Measurements from ENCODE around the gene ITGBL1. TPM values are rescaled to one million over a fixed set of nuclear protein-coding genes. Genes with fewer than 3 reads are reported as not detected.

Gene ITGBL1
- total RNA-seq, 1 experiment from 2014 or later, result 37.1 TPM

DNA sequence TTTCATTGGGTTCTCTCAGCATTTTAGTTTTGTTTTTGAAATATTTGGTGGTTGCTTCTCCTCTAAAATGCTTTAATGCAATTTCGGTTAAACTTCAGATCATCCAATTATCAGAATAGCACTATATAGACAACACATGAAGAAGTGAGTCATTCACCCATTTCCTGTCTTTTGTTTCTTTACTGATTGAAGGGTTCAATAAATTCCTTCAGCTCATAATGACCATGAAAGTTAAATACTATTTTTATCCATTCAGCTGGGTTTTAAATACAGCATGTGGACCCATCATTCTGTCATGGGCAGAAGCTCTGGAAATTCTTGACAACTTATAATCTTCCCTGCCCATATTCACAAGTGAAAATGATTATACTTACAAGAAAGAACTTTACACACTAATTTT is 187.2 kb downstream of the ITGBL1 start:
- Histone ChIP-seq H4K20me1 (ENCODE audit: low read length) (no peaks in the 10 kb centered on the region), H3K4me2 (ENCODE audit: low read length) (peak overlapping the region; percentile 63), H2AFZ (ENCODE audit: low read length) (no peak overlapping the region), H3K27me3 (ENCODE audit: low read length) (no peaks in the 10 kb centered on the region), H3K36me3 (ENCODE audit: low read depth, low read length) (no peaks in the 10 kb centered on the region), H3K27ac (ENCODE audit: low read length) (peak overlapping the region; percentile 44), H3K79me2 (ENCODE audit: low read length) (peaks cover 7% of the 10 kb centered on the region; the same call in 1 of the 2 replicates), H3K4me3 (ENCODE audit: low read length) (0 out of 2 replicates have a peak overlapping the region, but pooled peaks have one; percentile 23), H3K9me2 (replicated peaks; ENCODE audit: low read length) (no peaks in the 10 kb centered on the region), H3K4me1 (ENCODE audit: insufficient read depth, low read length) (peaks cover 36% of the 10 kb centered on the region), H3K9me3 (ENCODE audit: low read length) (no peaks in the 10 kb centered on the region), H3K9ac (ENCODE audit: low read length) (no peak overlapping the region), H3F3A (ENCODE audit: low read length, unreplicated experiment) (no peaks in the 10 kb centered on the region)
- CTCF ChIA-PET, result no interaction called here
- POLR2A ChIA-PET (ENCODE audit: unreplicated experiment), result no interaction called here
- intact Hi-C loops (cut with micrococcal nuclease), result loop anchor here (2.0 to 5.0 kb wide), 2 partner anchors 69 to 127 kb away; no protein-coding TSS in a partner anchor
- no peak for ATAC-seq
- TF ChIP-seq EZH2 (IDR thresholded peaks at IDR 0.05; ENCODE audit: low read length, unreplicated experiment) (no peak), EZH2phosphoT487 (IDR thresholded peaks at IDR 0.05; ENCODE audit: borderline replicate concordance, low read length) (no peak)
- TF ChIP-seq, protein P1, sequence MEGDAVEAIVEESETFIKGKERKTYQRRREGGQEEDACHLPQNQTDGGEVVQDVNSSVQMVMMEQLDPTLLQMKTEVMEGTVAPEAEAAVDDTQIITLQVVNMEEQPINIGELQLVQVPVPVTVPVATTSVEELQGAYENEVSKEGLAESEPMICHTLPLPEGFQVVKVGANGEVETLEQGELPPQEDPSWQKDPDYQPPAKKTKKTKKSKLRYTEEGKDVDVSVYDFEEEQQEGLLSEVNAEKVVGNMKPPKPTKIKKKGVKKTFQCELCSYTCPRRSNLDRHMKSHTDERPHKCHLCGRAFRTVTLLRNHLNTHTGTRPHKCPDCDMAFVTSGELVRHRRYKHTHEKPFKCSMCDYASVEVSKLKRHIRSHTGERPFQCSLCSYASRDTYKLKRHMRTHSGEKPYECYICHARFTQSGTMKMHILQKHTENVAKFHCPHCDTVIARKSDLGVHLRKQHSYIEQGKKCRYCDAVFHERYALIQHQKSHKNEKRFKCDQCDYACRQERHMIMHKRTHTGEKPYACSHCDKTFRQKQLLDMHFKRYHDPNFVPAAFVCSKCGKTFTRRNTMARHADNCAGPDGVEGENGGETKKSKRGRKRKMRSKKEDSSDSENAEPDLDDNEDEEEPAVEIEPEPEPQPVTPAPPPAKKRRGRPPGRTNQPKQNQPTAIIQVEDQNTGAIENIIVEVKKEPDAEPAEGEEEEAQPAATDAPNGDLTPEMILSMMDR (conservative IDR thresholded peaks at IDR 0.05; ENCODE audit: low read depth, low read length), result no peak
- no peak for DNase-seq
- TSS peak; percentile 40 for BruUV-seq (replicated peaks)

DNA sequence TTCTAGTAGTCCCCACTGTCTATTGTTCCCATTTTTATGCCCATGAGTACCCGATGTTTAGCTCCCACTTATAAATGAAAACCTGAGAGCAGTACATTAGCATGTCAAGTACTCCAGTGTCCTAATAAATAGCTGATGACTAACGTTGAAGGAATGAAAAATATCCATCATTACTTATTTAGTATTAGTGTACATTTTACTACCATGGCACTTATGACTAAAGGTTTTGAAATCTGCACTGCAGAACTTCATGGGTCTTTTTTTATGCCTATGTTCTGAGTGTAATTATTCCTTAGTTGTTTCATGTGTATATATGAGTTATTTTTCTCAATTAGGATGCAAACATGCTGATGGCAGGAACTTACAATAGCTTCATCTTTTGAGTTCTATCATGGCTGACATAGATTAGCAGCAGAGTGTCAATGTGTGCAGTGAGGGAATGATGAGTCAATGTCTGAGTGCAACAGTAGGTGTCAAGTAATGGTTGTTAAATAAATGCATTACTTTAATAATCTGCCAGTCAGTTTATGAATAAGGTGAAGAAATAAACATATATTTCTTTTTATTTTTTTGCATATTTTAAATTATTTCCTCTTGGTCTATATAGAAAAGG is 188.4 kb downstream of the ITGBL1 start:
- Histone ChIP-seq H3K9ac (ENCODE audit: low read length) (no peak overlapping the region), H3K27me3 (ENCODE audit: low read length) (no peaks in the 10 kb centered on the region), H3F3A (ENCODE audit: low read length, unreplicated experiment) (no peaks in the 10 kb centered on the region), H2AFZ (ENCODE audit: low read length) (no peak overlapping the region), H3K36me3 (ENCODE audit: low read depth, low read length) (no peaks in the 10 kb centered on the region), H3K4me2 (ENCODE audit: low read length) (peak overlapping the region; percentile 63), H3K9me3 (ENCODE audit: low read length) (no peaks in the 10 kb centered on the region), H4K20me1 (ENCODE audit: low read length) (no peaks in the 10 kb centered on the region), H3K4me1 (ENCODE audit: insufficient read depth, low read length) (peaks cover 40% of the 10 kb centered on the region), H3K27ac (ENCODE audit: low read length) (peak overlapping the region; percentile 44), H3K79me2 (ENCODE audit: low read length) (peaks cover 14% of the 10 kb centered on the region), H3K4me3 (ENCODE audit: low read length) (peak overlapping the region; percentile 23), H3K9me2 (replicated peaks; ENCODE audit: low read length) (no peaks in the 10 kb centered on the region)
- no TSS peak for BruUV-seq (replicated peaks)
- intact Hi-C loops (cut with micrococcal nuclease), result loop anchor here (2.0 to 5.0 kb wide), 2 partner anchors 70 to 129 kb away; no protein-coding TSS in a partner anchor
- ChIA-PET CTCF (no interaction called here), POLR2A (ENCODE audit: unreplicated experiment) (no interaction called here)
- TF ChIP-seq, protein P1 (conservative IDR thresholded peaks at IDR 0.05; ENCODE audit: low read depth, low read length), result no peak
- TF ChIP-seq EZH2phosphoT487 (IDR thresholded peaks at IDR 0.05; ENCODE audit: borderline replicate concordance, low read length) (no peak), EZH2 (IDR thresholded peaks at IDR 0.05; ENCODE audit: low read length, unreplicated experiment) (no peak)
- ATAC-seq (peak; percentile 82), DNase-seq (peak; percentile 95)

DNA sequence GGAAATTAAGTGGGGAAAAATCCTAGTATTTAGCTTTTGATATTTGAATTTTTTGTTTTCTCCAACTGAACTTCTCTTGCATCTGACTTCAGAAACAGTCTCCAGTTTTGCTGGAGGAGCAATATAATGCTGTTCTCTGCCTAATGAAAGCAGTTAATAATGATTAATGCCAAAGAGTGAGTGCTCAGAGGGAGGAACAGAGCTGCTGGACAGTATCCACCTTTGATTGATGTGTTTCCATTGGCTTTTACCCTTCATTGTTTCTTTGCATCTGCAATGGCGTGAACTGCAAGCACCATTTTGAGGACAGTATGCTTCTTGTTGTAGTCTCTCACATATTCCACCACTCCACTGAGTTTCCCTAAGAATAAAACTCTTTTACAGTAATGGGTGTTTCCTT is 193.4 kb downstream of the ITGBL1 start:
- H3F3A ChIP-seq (ENCODE audit: low read length, unreplicated experiment), result peaks cover 9% of the 10 kb centered on the region
- H2AFZ ChIP-seq (ENCODE audit: low read length), result no peak overlapping the region
- H3K4me1 ChIP-seq (ENCODE audit: insufficient read depth, low read length), result peaks cover 39% of the 10 kb centered on the region
- intact Hi-C loops (cut with micrococcal nuclease), result loop anchor here (5.0 kb wide), 1 partner anchor 111 kb away; no protein-coding TSS in a partner anchor
- no peaks in the 10 kb centered on the region for H4K20me1 ChIP-seq (ENCODE audit: low read length)
- POLR2A ChIA-PET (ENCODE audit: unreplicated experiment), result no interaction called here
- H3K9ac ChIP-seq (ENCODE audit: low read length), result no peak overlapping the region
- CTCF ChIA-PET, result no interaction called here
- no peaks in the 10 kb centered on the region for H3K36me3 ChIP-seq (ENCODE audit: low read depth, low read length)
- no peak overlapping the region for H3K4me2 ChIP-seq (ENCODE audit: low read length)
- BruUV-seq (replicated peaks), result no TSS peak
- TF ChIP-seq EZH2 (IDR thresholded peaks at IDR 0.05; ENCODE audit: low read length, unreplicated experiment), result no peak
- H3K9me3 ChIP-seq (ENCODE audit: low read length), result no peaks in the 10 kb centered on the region
- no peak overlapping the region for H3K27ac ChIP-seq (ENCODE audit: low read length)
- H3K4me3 ChIP-seq (ENCODE audit: low read length), result no peak overlapping the region
- H3K27me3 ChIP-seq (ENCODE audit: low read length), result no peaks in the 10 kb centered on the region
- DNase-seq (no peak), ATAC-seq (no peak)
- H3K9me2 ChIP-seq (replicated peaks; ENCODE audit: low read length), result no peaks in the 10 kb centered on the region
- H3K79me2 ChIP-seq (ENCODE audit: low read length), result peaks cover 29% of the 10 kb centered on the region
